HG03039 (cell line): Measurements from ENCODE around the gene LRRC26.

Experiments used
- ATAC-seq: cut with Tn5 transposase; IDR thresholded peaks from one replicate; pipeline ENCODE4 v1.9.1; 2021; ENCODE audit warnings: mild to moderate bottlenecking, moderate library complexity; ENCODE audit not compliant: unreplicated experiment

Gene LRRC26

DNA sequence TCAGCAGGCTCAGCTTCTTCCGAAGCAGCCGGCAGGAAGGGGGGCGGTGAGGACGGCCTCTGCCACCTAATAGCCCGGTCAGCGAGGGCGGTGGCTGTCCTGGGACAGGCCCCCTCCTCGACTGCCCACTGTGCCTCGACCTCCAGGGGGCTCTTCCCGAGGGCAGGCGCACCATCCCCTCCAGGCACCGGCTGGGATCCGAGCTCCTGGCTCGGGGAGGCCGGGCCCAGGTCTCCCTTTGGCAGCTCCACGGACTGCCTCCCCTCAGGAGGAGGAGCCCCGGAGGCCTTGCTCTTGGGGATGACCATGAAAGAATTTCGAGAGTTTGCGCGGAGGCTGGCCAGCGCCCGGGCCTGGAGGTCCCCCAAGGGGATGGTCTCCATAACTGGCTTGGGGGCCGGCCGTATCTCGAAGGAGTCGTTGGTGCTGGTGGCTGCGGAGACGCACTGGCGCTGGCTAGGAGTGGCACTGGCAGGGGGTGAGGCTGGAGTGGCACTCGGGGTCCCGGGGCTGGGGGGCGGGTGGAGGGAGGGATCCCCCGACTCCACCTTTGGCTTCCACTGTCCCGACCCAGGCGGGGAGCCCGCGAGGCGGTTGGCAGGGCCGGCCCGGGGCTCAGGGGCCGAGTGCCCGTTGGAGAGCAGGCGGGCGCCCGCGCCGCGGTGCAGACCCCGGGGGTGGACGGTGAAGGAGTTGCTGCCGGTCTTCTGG lies 29.7 kb upstream of the LRRC26 start:
- ATAC-seq, result no peak

- no peak for ATAC-seq
These were observed 29.0 kb upstream of the LRRC26 start for GRCh38 chr9:137198902-137199283.

DNA sequence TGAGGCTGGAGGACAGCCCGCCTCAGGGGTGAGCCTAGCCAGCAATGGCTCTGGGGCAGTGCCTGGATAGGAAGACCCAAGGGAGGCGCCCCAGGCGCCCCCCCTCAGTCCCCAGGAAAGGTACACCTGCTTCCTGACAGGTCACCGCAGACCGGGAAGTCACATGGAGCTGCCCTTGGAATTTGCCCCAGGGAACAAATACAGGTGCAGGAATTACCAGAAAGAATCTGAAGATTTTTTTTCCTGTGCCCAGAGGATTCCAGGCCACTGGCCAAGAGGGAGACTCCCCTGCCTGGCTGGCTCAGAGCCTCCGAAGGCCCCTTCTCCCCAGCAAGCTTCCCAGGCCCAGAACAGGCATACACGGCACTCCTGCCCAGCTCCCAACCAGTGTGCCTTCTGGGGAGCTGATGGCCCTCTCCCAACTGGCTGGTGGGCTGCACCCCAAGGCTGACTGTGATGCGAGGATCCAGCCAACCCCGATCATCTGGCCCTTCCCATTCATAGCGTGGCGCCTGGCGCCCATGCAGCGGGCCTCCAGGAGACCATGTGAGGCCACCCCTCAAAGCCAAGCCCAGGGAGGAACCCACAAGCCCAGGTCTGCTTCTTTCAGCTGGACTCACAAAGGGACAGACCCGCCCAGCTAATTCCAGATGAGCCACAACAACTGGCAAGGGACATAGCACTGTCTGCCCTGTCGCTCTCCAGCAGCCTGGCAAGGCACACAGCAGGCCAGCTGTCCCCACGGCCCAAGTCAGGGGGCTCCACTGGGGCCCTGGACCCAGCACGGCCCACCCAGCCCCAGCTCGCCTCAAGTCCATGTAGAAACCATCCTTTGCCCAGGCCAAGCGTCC lies 28.4 kb upstream of the LRRC26 start:
- ATAC-seq, result no peak

GRCh38 chr9:137195525-137196220 lies 25.8 kb upstream of the LRRC26 start:
- no peak for ATAC-seq

- ATAC-seq, result no peak
These were observed 25.1 kb upstream of the LRRC26 start for GRCh38 chr9:137194909-137195308.

DNA sequence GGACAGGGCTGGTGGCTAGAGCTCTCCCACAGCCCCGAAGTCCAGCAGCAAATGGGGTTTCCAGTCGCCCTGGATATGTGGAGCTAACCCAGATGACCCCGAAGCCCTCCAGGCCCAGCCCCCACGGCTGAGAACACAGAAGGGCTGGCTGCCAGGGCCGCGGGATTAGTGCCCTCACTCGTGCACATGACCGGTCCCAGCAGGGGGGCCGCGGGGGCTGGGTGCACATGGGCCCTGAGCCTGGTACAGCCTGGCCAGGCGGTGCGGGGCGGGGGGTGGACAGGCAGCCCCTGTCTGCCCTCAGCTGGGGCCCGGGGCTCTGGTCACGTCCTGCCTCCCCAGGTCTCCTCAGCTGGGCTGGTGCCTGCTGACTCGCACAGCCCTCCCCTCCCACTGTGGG lies 24.5 kb upstream of the LRRC26 start:
- no peak for ATAC-seq

- ATAC-seq, result no peak
These were observed 23.9 kb upstream of the LRRC26 start for GRCh38 chr9:137193771-137194170.

DNA sequence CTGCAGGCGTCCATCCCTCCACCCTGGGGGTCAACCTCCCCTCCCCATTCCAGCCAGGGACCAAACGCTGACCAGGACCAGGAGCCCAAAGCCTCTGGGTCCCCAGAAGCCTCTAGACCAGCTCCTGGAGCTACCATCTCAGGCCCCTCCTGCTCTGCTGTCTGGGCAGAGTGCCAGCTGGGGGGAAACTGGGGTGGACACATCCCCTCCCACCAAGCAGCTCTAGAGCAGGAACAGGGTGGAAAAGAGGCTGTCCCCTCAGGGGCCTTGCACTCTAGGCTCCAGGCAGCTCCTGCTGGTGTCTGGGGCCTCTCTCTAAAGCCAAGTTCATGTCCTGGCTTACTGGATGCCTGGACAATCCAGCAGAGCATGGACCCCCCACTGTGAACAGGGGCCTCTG lies 23.0 kb upstream of the LRRC26 start:
- no peak for ATAC-seq

- no peak for ATAC-seq
These were observed 22.6 kb upstream of the LRRC26 start for GRCh38 chr9:137192448-137192780.

GRCh38 chr9:137191691-137192447 lies 22.0 kb upstream of the LRRC26 start:
- ATAC-seq, result no peak

- ATAC-seq, result no peak
These were observed 21.4 kb upstream of the LRRC26 start for GRCh38 chr9:137191245-137191644.

DNA sequence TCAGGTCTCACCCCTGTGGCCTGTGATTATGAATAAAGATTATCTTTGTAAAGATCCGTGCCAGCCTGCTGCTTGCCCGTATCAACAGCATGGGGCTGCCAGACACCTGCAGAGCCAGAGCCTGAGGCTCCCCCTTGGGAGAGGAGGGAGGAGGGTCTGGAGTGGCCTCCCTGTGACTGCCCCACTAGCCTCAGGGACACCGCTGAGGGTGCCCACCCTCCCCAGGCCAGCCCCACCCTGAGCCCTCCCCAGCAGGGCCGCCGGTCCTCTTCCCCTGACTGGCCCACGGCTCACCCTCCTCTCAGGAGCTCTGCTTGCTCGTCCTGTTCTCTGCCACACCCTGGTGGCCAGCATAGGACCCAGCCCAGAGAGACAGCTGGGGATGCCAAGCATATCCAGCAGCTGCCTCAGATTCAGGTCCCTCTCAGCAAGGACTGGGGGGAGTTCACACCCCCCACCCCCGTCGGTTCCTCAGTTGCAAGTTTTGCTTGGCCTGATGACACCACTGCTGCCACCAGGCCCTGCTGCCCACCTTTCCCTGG lies 20.5 kb upstream of the LRRC26 start:
- ATAC-seq, result no peak

- ATAC-seq, result peak; percentile 2
These were observed 19.7 kb upstream of the LRRC26 start for GRCh38 chr9:137189297-137190295.

GRCh38 chr9:137188490-137189296 lies 18.8 kb upstream of the LRRC26 start, which contains the start of the genes ANAPC2 and SSNA1:
TSS of gene ANAPC2 (minus strand) at chr9:137188560. CDS start at chr9:137188532, 28 bp downstream.
TSS of gene SSNA1 (plus strand) at chr9:137188676. CDS start at chr9:137188727, 51 bp downstream.
- ATAC-seq, result peak; percentile 68

DNA sequence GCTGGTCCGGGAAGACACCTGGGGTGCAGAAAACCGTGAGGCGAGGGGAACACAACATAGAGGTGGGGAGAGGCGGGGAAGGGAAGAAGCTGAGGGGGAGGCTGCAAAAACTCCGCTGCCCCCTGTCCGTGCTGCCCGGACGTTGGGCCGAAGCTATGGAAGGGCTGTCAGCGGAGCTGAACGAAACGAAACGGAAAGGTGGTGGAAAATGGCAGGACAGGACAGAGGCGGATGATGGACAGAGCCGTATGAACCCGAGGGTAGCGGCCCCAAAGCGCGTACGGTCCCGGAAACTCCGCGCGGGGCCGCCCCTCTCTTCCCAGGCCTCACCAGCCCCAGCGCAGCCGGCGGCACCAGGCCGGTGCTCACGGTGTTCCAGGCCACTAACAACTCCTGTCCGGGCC lies 18.2 kb upstream of the LRRC26 start:
- no peak for ATAC-seq

DNA sequence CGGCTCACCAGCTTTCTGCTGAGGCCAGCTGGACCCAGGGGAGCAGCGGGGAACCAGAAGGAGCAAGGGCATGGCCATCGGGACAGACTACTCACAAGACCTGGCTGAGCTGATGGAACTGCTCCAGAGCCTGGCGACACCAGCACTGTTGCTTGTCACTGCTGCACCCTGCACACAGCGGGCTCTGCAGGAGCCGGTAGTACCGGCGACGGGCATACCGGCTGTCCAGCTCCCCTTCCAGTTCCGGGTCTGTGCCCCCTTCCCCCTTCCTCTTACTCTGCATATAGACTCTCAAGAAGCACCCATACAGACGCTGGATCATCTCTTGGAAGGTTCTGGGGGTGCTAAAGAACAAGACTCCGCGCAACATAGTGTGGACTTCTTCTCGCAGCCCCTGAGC lies 17.5 kb upstream of the LRRC26 start:
- no peak for ATAC-seq

DNA sequence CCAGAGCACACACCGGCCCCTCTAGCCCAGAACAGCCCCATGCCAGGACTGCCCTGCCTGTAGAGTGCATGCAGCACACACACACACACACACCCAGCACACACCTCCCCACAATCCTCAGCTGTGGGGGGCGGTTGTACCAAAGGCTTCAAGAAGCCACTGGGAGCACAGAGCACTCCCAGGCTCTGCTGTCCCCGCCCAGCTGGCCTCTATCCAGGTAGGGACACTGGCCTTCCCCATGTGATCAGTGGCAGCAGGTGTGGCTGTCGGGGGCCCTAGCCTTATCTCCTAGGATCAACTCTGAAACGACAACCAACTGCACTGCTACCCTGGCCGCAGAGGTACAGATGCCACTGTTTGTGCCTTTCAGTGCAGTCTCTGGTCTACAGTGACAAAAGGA lies 16.5 kb upstream of the LRRC26 start:
- no peak for ATAC-seq

DNA sequence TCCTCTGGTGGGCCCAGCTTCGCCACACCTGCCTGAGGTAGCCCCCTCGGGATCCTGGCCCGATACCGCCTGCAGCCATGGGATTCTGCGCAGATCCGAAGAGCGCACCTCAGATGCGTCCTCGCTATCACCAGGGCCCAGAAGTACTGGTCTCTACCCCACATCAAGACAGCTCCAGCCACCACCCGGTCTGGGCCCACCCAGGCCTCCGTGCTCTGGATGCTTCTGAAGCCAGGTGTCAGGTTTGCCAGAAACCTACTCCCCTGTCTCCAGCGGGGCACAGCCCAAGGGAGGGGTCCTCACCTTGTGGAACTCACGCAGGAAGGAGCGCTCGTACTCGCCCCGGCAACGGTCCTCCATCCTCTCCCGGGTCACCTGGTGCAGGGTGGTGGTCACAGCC lies 16.1 kb upstream of the LRRC26 start:
- no peak for ATAC-seq
